HG03378 (cell line): ENCODE data around the gene MED9.

Experiments used
- ATAC-seq: cut with Tn5 transposase; IDR thresholded peaks from one replicate; pipeline ENCODE4 v1.9.1; 2021; ENCODE audit warnings: mild to moderate bottlenecking, moderate library complexity; ENCODE audit not compliant: unreplicated experiment

The MED9 gene

GRCh38 chr17:17503566-17504130, 26.8 kb downstream of the MED9 start:
- no peak for ATAC-seq

- no peak for ATAC-seq
These were observed 27.7 kb downstream of the MED9 start for GRCh38 chr17:17504341-17505140.

GRCh38 chr17:17505151-17505550, 28.4 kb downstream of the MED9 start:
- ATAC-seq, result no peak

- ATAC-seq, result no peak
These were observed 28.9 kb downstream of the MED9 start for GRCh38 chr17:17505610-17506171.

GRCh38 chr17:17506181-17506741, 29.5 kb downstream of the MED9 start:
- ATAC-seq, result no peak

GRCh38 chr17:17506893-17507464, 30.2 kb downstream of the MED9 start:
- ATAC-seq, result no peak

- no peak for ATAC-seq
These were observed 30.7 kb downstream of the MED9 start for GRCh38 chr17:17507465-17508011.

- no peak for ATAC-seq
These were observed 31.3 kb downstream of the MED9 start for GRCh38 chr17:17508019-17508535.

GRCh38 chr17:17508646-17509591, 32.1 kb downstream of the MED9 start:
- no peak for ATAC-seq

- no peak for ATAC-seq
These were observed 33.0 kb downstream of the MED9 start for GRCh38 chr17:17509601-17510425.

GRCh38 chr17:17510456-17511292, 33.9 kb downstream of the MED9 start:
- ATAC-seq, result no peak

GRCh38 chr17:17511293-17511741, 34.5 kb downstream of the MED9 start:
- no peak for ATAC-seq

- ATAC-seq, result no peak
These were observed 35.4 kb downstream of the MED9 start for GRCh38 chr17:17511881-17512858.

- ATAC-seq, result no peak
These were observed 36.1 kb downstream of the MED9 start for GRCh38 chr17:17512866-17513265.

- ATAC-seq, result no peak
These were observed 36.8 kb downstream of the MED9 start for GRCh38 chr17:17513626-17514025.

GRCh38 chr17:17514361-17514992, 37.7 kb downstream of the MED9 start:
- ATAC-seq, result no peak
